IMR-90 (cell line): ENCODE data around the gene CACNA2D4. TPM values are rescaled to one million over a fixed set of nuclear protein-coding genes. Genes with fewer than 3 reads are reported as not detected.

Source experiments
- ATAC-seq: fragments of 200-7000 bp; cut with Tn5 transposase; 2 replicates; pipeline ENCODE4 v1.9.1; 2020; ENCODE audit warnings: low read depth, mild to moderate bottlenecking, moderate library complexity
- BruUV-seq: library from RNA; stranded (reverse); fragments of 400-500 nt; replicated peaks from 2 replicates; lab custom pipeline; 2021; lab: Mats Ljungman, UMichigan
- CTCF ChIA-PET: fragments of 300-600 bp; formaldehyde crosslinking; extraction: SDS; loops from one replicate; lab custom pipeline; 2021; ENCODE audit warnings: antibody characterized with exemption; lab: Yijun Ruan, JAX
- POLR2A ChIA-PET: fragments of 300-600 bp; sonication (Branson Sonifier 250); formaldehyde crosslinking; loops from one replicate; lab custom pipeline; 2022; ENCODE audit warnings: antibody characterized with exemption; ENCODE audit not compliant: unreplicated experiment; lab: Charles Lee
- DNase-seq: peaks from one replicate; pipeline ENCODE4 v3.0.0; 2013
- H2AFZ ChIP-seq: replicated peaks from 2 replicates; pipeline ENCODE3; 2013; ENCODE audit warnings: low read length, mild to moderate bottlenecking; ENCODE audit not compliant: poor library complexity
- H2AK5ac ChIP-seq: 2 replicates; pipeline ENCODE4 v1.6.1; 2013; ENCODE audit warnings: low read depth, low read length, inconsistent platforms
- H2AK9ac ChIP-seq: replicated peaks from 2 replicates; pipeline ENCODE3; 2013; ENCODE audit warnings: mild to moderate bottlenecking, low read depth, low read length, moderate library complexity; ENCODE audit not compliant: poor library complexity
- H2BK120ac ChIP-seq: 2 replicates; pipeline ENCODE4 v1.6.1; 2013; ENCODE audit warnings: low read depth, low read length, inconsistent platforms
- H2BK15ac ChIP-seq: 3 replicates; pipeline ENCODE4 v1.6.1; 2013; ENCODE audit warnings: low read depth, low read length, inconsistent platforms
- H2BK20ac ChIP-seq: 2 replicates; pipeline ENCODE4 v1.6.1; 2013; ENCODE audit warnings: low read depth, mild to moderate bottlenecking, inconsistent platforms, low read length, moderate library complexity
- H2BK5ac ChIP-seq: 2 replicates; pipeline ENCODE4 v1.6.1; 2013; ENCODE audit warnings: mild to moderate bottlenecking, low read depth, low read length, inconsistent platforms; ENCODE audit not compliant: poor library complexity, severe bottlenecking
- H3K14ac ChIP-seq: replicated peaks from 2 replicates; pipeline ENCODE4 v1.6.1; 2013; ENCODE audit warnings: low read depth, low read length, inconsistent platforms
- H3K18ac ChIP-seq: 2 replicates; pipeline ENCODE4 v1.6.1; 2013; ENCODE audit warnings: low read depth, low read length, control low read depth
- H3K23ac ChIP-seq: 2 replicates; pipeline ENCODE4 v1.6.1; 2013; ENCODE audit warnings: low read depth, low read length, inconsistent platforms
- H3K27ac ChIP-seq: 2 replicates; pipeline ENCODE4 v1.5.1; 2013; ENCODE audit warnings: mild to moderate bottlenecking, control low read depth, low read length; ENCODE audit not compliant: insufficient read depth
- H3K27me3 ChIP-seq: 2 replicates; pipeline ENCODE4 v1.6.1; 2013; ENCODE audit warnings: low read length; ENCODE audit not compliant: control insufficient read depth, insufficient read depth
- H3K36me3 ChIP-seq: 2 replicates; pipeline ENCODE4 v1.6.1; 2013; ENCODE audit warnings: low read length, mixed read lengths; ENCODE audit not compliant: control insufficient read depth, insufficient read depth
- H3K4ac ChIP-seq: 2 replicates; pipeline ENCODE4 v1.6.1; 2013; ENCODE audit warnings: low read depth, low read length, inconsistent platforms
- H3K4me1 ChIP-seq: 2 replicates; pipeline ENCODE4 v1.6.1; 2013; ENCODE audit warnings: low read length, mixed read lengths; ENCODE audit not compliant: control insufficient read depth, insufficient read depth
- H3K4me2 ChIP-seq: 2 replicates; pipeline ENCODE4 v1.6.1; 2013; ENCODE audit warnings: low read depth, mild to moderate bottlenecking, control low read depth, low read length, moderate library complexity
- H3K4me3 ChIP-seq: 2 replicates; pipeline ENCODE4 v1.5.1; 2013; ENCODE audit warnings: low read depth, mild to moderate bottlenecking, control low read depth, low read length, moderate library complexity; ENCODE audit not compliant: insufficient read depth
- H3K56ac ChIP-seq: 2 replicates; pipeline ENCODE4 v1.6.1; 2013; ENCODE audit warnings: low read length, inconsistent platforms; ENCODE audit not compliant: insufficient read depth; ENCODE audit errors: extremely low read depth
- H3K79me1 ChIP-seq, 2 experiments: 2 replicates each; pipeline ENCODE4 v1.6.1; 2013; ENCODE audit warnings: low read length in 2 of 2, inconsistent platforms in 1 of 2, low read depth in 1 of 2
- H3K9ac ChIP-seq: 2 replicates; pipeline ENCODE4 v1.6.1; 2013; ENCODE audit warnings: low read depth, low read length, control low read depth
- H3K9me1 ChIP-seq: 2 replicates; pipeline ENCODE4 v1.6.1; 2013; ENCODE audit warnings: low read length, inconsistent platforms; ENCODE audit not compliant: insufficient read depth
- H3K9me3 ChIP-seq: 2 replicates; pipeline ENCODE4 v1.6.1; 2013; ENCODE audit warnings: low read length; ENCODE audit not compliant: control insufficient read depth, insufficient read depth
- H4K20me1 ChIP-seq: 2 replicates; pipeline ENCODE4 v1.6.1; 2013; ENCODE audit warnings: low read length, inconsistent platforms; ENCODE audit not compliant: insufficient read depth
- H4K5ac ChIP-seq: 2 replicates; pipeline ENCODE4 v1.6.1; 2013; ENCODE audit warnings: mild to moderate bottlenecking, low read depth, low read length, control low read depth
- H4K8ac ChIP-seq, 2 experiments: 2 replicates each; pipeline ENCODE4 v1.6.1; 2013; ENCODE audit warnings: low read depth in 2 of 2, low read length in 2 of 2, control low read depth in 1 of 2, inconsistent platforms in 1 of 2
- H4K91ac ChIP-seq: 2 replicates; pipeline ENCODE4 v1.6.1; 2013; ENCODE audit warnings: low read depth, low read length, inconsistent platforms; ENCODE audit not compliant: insufficient read depth
- CTCF ChIP-seq: conservative IDR thresholded peaks from 2 replicates; pipeline ENCODE4 v1.5.1; 2012; ENCODE audit warnings: mild to moderate bottlenecking, low read depth, low read length, improper control_type of control experiment
- MAZ ChIP-seq: IDR thresholded peaks from 2 replicates; pipeline ENCODE4 v1.6.1; 2012; ENCODE audit warnings: low read depth, mild to moderate bottlenecking, low read length, improper control_type of control experiment, moderate library complexity, borderline replicate concordance
- WGBS, 2 experiments: methylation state at CpG; one replicate each; pipeline versions ENCODE4 v1.1.5 to v1.1.7; 2013; ENCODE audit warnings: missing lambda C conversion rate in 2 of 2; ENCODE audit not compliant: insufficient read length in 1 of 2; ENCODE audit errors: extremely low coverage in 2 of 2; 5-methylcytosine and 5-hydroxymethylcytosine counted together
- dilution Hi-C: fragments of 300-500 bp; cut with HindIII; formaldehyde crosslinking; loops from one replicate; pipeline ENCODE4 v1.14.3; 2018; ENCODE audit warnings: low sequenced_read_pairs; ENCODE audit not compliant: unreplicated experiment
- in situ Hi-C: fragments of 300-500 bp; cut with MboI; formaldehyde crosslinking; loops from 3 replicates; pipeline ENCODE4 v1.14.3; 2019; ENCODE audit warnings: low sequenced_read_pairs, inconsistent platforms, mixed read lengths
- intact Hi-C: fragments of 100-400 bp; cut with micrococcal nuclease; formaldehyde crosslinking; loops from 2 replicates; pipeline ENCODE4 v1.10.0; 2022
- polyA plus RNA-seq, 3 experiments: library from polyadenylated mRNA; depleted of rRNA; stranded (reverse); fragments of >200 nt; gene quantifications; 2 replicates each; pipeline ENCODE4 v1.2.3, GENCODE V29; 2012; ENCODE audit warnings: low replicate concordance in 1 of 3
- total RNA-seq: library from RNA; depleted of rRNA; stranded (reverse); fragments of >200 nt; gene quantifications from 2 replicates; pipeline ENCODE4 v1.2.3, GENCODE V29; 2012

CACNA2D4 gene
- total and polyA plus RNA-seq, 2 of the 4 experiments (the other 2 are of a cell fraction): 0.18 to 0.22 TPM

DNA sequence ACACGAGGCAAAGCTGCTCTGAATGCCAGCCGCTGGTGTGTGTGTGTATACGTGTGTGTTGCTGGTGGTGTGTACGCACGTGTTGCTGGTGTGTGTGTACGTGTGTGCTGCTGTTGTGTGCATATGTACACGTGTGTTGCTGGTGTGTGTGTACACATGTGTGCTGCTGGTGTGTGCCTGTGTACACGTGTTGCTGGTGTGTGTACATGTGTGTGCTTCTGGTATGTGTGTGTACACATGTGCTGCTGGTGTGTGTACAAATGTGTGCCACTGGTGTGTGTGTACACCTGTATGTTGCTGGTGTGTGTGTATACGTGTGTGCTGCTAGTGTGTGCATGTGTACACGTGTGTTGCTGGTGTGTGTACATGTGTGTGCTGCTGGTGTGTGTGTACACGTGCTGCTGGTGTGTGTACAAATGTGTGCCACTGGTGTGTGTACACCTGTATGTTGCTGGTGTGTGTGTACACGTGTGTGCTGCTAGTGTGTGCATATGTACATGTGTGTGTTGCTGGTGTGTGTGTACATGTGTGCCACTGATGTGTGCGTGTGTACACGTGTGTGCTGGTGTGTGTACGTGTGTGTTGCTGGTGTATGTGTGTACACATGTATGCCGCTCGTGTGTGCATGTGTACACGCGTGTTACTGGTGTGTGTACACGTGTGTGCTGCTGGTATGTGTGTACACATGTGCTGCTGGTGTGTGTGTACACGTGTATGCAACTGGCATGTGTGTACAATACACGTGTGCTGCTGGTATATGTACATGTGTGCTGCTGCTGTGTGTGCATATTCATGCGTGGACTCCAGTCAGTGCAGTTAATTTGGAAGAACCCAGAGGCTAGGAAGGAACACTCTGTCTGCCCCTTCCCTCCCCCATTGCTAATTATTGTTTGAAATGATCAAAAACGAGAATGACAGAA lies 47.2 kb downstream of the CACNA2D4 start (continued):
- no peak for TF ChIP-seq CTCF

- DNase-seq (no peak), ATAC-seq (no peak)
- Histone ChIP-seq H3K79me1 (no peaks in the 10 kb centered on the region), H3K4me3 (no peak overlapping the region), H3K14ac (no peak overlapping the region), H2BK20ac (no peak overlapping the region), H3K9me1 (peaks cover 5% of the 10 kb centered on the region; the same call in 1 of the 2 replicates), H3K18ac (no peak overlapping the region), H3K36me3 (no peaks in the 10 kb centered on the region), H3K4me2 (no peak overlapping the region), H4K91ac (no peak overlapping the region), H2AFZ (no peak overlapping the region), H4K8ac (no peak overlapping the region), H3K4me1 (no peaks in the 10 kb centered on the region), H2BK120ac (no peak overlapping the region), H2BK5ac (no peak overlapping the region), H3K27me3 (peaks cover 46% of the 10 kb centered on the region), H2BK15ac (no peak overlapping the region), H2AK5ac (no peak overlapping the region), H3K4ac (no peak overlapping the region), H3K56ac (no peak overlapping the region), H3K27ac (no peak overlapping the region), H3K9ac (no peak overlapping the region), H4K5ac (no peak overlapping the region), H3K23ac (no peak overlapping the region), H3K9me3 (peaks cover 2% of the 10 kb centered on the region; the same call in 1 of the 2 replicates), H4K20me1 (no peaks in the 10 kb centered on the region), H2AK9ac (no peak overlapping the region)
- BruUV-seq: no TSS peak
- intact Hi-C loops: no loop called here
- in situ Hi-C loops: no loop called here
- no peak for TF ChIP-seq MAZ
- WGBS, 2 experiments: 10% methylated on average over 2 of the region's 7 CpGs; no CpG with 5 or more reads in 1 of the 2 experiments
- ChIA-PET CTCF (no interaction called here), POLR2A (no interaction called here)
- dilution Hi-C loops: no loop called here
Observed at GRCh38 chr12:1870086-1870485, 48.4 kb downstream of the CACNA2D4 start.
